NCI-H2171 treated with DMSO at 0.1 percent for 48 hours (cell line): ENCODE results near the gene PARP1.

Source experiments
- DNase-seq: peaks from one replicate; lab custom pipeline; 2025; lab: John Stamatoyannopoulos, UW

PARP1 gene

DNA sequence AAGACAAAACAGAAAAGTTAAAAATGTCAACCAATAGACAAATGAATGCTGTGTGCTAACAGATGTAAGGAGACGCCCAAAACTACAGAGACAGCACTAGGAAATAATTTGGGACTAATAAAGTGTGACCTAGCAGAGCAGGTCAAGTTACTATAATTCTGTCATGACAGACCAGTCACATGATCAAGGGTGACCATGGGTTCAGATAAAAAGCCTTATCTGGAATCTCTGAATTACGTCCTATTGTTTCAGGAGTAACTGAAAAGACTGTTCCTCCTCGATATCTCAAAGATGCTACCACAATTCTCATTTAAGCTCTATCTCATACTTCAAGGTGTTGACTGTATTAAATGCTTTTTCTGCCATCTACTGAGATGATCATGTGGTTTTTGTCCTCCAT lies 31.6 kb downstream of the PARP1 start:
- DNase-seq, result no peak

DNA sequence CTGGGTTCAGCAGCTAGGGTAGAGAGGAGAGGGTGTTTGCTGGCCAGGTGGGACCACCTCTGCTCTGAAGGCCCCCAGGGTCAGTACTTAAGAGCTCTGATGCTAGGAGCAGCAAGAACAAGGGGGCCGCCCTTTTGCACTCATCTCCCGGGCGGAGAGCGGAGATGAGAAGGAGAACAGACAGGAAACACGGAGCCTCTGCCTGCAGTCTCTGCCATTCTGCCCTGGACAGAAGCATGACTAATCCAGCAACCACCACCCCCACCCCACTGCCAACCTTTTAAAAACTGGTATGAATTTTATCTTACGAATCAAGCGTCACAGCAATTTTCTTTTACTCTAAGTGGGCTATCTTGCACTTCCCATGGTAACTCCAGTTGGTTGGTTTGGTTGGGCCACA lies 34.5 kb downstream of the PARP1 start:
- DNase-seq, result no peak

DNA sequence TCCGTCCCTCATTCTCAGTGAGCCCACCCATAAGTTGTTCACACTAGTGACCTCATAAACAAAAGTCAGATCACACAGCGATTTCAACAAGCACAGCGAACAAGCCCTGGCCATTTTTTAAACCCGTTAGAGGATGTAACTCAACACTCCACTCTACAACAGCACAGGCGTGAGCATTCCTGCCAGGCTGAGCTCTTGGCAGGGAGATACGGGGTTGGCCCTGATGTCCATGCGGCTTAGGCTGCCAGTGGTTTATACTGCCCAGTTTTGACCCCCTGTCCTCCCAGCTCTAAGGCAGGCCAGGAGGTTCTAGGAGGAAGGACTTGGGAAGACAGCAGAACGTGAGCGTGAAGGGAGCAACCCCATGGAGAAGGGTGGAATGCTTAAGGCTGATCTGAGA lies 35.0 kb downstream of the PARP1 start:
- DNase-seq, result no peak

- DNase-seq, result no peak
These were observed 35.9 kb downstream of the PARP1 start for GRCh38 chr1:226371866-226372490.

GRCh38 chr1:226371027-226371694 lies 36.7 kb downstream of the PARP1 start:
- no peak for DNase-seq

- no peak for DNase-seq
These were observed 37.6 kb downstream of the PARP1 start for GRCh38 chr1:226370144-226370923.

GRCh38 chr1:226369110-226369509 lies 38.8 kb downstream of the PARP1 start:
- DNase-seq, result no peak

DNA sequence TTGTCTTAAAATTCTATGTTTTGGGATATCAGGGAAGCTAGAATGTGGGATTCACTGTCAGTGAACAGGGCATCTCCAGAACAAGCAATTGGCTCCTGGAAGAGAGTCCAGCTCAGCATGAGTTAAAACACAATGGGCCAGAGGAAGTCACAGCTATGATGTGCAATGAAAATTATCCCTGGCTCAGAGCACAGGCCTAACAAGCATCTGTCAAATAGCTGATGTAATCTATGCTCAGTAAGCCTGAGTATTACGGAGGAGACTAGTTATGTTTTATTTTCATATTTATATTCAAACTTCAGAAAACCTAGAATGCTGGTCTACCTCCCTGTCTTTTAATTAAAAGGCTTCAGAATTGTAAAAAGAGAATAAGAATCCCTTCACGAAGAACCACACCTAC lies 41.6 kb downstream of the PARP1 start:
- DNase-seq, result peak; percentile 33

DNA sequence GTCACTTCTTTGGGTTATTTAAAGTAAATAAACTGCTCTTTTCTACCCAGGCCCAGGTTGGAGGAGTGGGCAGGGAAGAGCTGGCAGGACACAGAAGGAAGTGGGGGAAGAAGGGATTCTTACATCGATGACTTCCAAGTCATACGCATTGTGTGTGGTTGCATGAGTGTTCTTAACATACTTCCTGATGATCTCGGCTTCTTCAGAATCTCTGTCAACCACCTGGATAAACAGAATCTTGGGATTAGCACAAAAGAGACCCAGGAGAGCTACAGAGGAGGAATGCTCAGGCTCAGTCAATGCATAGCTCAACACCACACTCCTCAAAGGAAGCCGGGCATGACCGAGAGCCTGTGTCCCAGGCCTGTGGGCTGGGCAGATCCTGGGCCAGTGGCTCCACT lies 42.1 kb downstream of the PARP1 start:
- DNase-seq, result no peak

DNA sequence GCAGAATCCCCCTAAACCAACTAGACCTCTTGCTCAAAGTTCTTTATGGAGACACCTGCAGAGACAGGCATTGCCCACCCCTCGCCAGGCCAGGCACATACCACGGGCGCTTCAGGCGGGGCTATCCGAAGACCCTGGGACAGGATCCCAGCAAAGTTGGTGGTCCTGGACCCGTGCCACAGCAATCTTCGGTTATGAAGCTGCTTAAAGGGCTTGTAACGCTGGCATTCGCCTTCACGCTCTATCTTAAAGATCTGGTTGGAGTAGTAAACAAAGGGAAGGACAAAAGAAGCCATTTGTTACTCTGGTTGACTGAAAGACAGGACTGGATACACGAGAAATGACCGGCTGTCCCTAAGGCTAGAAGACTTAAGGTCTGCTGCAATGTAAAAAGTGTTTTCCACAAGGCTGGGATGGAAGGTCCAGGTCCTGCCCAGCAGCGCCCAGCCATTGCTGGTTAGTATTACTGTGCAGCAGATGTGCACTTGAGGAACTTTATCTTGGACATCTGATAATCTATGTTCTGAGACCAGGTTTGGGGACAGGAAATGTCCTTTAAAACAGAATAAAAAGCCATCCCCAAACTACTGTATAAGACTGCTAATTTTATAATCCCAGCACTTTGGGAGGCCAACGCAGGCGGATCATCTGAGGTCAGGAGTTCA lies 42.9 kb downstream of the PARP1 start:
- DNase-seq, result no peak

- DNase-seq, result no peak
These were observed 43.4 kb downstream of the PARP1 start for GRCh38 chr1:226364514-226364899.

DNA sequence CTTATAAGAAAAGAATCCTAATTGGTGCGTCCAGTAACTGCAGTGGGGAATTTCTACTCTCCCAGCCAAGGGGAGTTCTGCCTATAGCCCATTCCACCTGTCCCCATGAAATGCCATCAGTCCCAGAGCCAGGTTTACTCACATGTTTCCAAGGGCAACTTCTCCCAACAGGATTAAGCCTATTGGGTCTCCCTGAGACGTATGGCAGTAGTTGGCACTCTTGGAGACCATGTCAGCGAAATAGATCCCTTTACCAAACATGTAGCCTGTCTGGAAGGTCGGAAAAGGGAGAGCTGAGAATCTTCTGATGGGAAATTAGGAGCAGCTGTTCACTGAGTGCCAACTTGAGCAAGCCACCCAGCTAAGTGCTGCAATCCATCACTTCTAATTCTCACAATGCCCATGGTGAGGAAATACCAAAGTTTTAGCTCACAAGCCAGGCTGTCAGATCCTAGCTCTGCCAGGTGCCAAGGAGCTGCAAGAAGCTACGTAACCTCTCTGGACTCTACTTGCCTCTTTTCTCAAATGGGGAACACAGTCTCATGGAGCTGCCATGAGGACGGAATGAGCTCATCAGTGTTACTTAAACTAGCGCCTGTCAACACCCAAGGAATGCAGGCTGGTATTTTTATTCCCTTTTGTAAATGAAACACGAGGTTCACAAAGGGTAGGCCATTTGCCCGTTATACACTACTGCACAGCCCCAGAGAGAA lies 43.9 kb downstream of the PARP1 start:
- DNase-seq, result no peak

DNA sequence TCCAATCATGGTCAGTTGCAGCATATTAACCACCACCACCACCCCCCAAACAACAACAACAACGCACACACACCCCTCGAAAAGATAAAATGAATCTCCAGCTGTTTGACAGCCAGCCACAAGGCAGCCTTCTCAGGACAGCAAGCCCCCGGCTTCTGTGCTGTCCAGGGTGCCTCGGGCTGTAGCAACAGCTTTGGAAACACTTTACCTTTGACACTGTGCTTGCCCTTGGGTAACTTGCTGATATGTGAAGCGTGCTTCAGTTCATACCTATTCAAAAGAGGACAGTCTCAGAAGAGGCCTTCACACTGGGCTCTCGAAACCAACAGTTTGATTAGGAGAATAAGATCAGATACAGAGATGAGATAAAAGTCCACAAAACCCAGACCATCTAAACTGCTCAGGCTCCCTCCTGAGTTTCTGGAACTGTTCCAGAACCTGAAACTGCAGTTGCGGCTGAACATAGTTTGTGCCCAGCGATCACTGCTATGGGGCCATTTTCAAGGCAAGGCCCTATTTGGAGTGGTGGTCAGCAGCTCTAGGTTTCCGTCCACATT lies 44.9 kb downstream of the PARP1 start:
- no peak for DNase-seq

- DNase-seq, result no peak
These were observed 45.5 kb downstream of the PARP1 start for GRCh38 chr1:226362361-226362760.

GRCh38 chr1:226360106-226360746 lies 47.7 kb downstream of the PARP1 start:
- no peak for DNase-seq

GRCh38 chr1:226357416-226357815 lies 50.5 kb downstream of the PARP1 start:
- no peak for DNase-seq

- peak; percentile 71 for DNase-seq
These were observed 52.0 kb downstream of the PARP1 start for GRCh38 chr1:226355669-226356551.

DNA sequence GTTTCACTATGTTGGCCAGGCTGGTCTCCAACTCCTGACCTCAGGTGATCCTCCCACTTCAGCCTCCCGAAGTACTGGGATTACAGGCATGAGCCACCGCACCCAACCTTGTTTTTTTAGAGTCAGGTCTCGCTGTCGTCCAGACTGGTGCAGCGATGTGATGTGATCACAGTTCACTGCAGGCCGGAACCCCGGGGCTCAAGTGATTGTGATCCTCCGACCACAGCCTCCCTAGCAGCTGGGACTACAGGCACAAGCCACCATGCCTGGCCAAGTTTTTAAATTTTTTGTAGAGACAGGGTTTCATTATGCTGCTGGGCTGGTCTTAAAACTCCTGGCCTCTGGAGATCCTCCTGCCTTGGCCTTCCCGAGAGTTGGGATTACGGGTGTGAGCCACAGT lies 52.9 kb downstream of the PARP1 start:
- no peak for DNase-seq

GRCh38 chr1:226353698-226354525 lies 54.0 kb downstream of the PARP1 start:
- no peak for DNase-seq
